ENCODE data around the gene HDLBP. TPM values are rescaled to one million over a fixed set of nuclear protein-coding genes. Genes with fewer than 3 reads are reported as not detected.

HDLBP gene
- total RNA-seq, 2 experiments from 2014 or later, result 170 to 176 TPM

DNA sequence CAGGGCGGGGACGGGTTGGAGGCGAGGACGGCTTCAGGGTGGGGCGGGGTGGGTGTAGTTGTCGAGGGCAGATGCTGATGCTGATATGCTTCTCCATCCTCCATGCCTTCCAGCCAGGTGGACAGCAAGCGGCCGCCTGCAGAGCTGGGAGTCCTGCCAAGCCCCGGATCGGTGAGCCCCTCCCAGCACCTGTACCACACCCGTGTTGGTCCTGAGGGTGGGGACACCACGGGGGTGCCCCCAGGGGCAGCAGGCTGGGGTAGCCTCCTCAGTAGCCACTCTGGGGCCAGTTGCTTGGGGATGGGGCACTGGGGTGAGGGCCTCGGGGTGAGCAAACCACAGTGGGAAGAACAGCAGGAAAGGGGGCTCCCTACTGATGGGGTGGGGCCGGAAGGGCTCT is 124.4 kb downstream of the HDLBP start:
- intact Hi-C loops (cut with micrococcal nuclease; ENCODE audit: unreplicated experiment), result no loop called here
- DNase-seq (ENCODE audit: low spot score), result no peak
- no peaks in the 10 kb centered on the region for H3K79me2 ChIP-seq (ENCODE audit: insufficient read depth, low read depth, low read length)
- ChIA-PET POLR2A (no interaction called here), CTCF (ENCODE audit: unreplicated experiment) (no interaction called here)
- no peak overlapping the region for H2AFZ ChIP-seq (ENCODE audit: low read length)
- no peaks in the 10 kb centered on the region for H3K9me2 ChIP-seq (ENCODE audit: insufficient read depth, low read length)
- H3K4me3 ChIP-seq (ENCODE audit: low read depth, low read length, poor library complexity, severe bottlenecking), result no peak overlapping the region
- BruUV-seq (replicated peaks), result no TSS peak
- H4K20me1 ChIP-seq (ENCODE audit: insufficient read depth, low read length), result no peaks in the 10 kb centered on the region
- H3K36me3 ChIP-seq (ENCODE audit: insufficient read depth, low read length), result no peaks in the 10 kb centered on the region
- H3K4me2 ChIP-seq (ENCODE audit: low read length), result no peak overlapping the region
- H3K9me3 ChIP-seq (ENCODE audit: low read length), result no peaks in the 10 kb centered on the region
- H3K4me1 ChIP-seq (ENCODE audit: insufficient read depth, low read length, poor library complexity, severe bottlenecking), result peaks cover 13% of the 10 kb centered on the region
- no peak overlapping the region for H3K27ac ChIP-seq (ENCODE audit: low read depth, low read length, poor library complexity, severe bottlenecking)
- TF ChIP-seq, protein P1, sequence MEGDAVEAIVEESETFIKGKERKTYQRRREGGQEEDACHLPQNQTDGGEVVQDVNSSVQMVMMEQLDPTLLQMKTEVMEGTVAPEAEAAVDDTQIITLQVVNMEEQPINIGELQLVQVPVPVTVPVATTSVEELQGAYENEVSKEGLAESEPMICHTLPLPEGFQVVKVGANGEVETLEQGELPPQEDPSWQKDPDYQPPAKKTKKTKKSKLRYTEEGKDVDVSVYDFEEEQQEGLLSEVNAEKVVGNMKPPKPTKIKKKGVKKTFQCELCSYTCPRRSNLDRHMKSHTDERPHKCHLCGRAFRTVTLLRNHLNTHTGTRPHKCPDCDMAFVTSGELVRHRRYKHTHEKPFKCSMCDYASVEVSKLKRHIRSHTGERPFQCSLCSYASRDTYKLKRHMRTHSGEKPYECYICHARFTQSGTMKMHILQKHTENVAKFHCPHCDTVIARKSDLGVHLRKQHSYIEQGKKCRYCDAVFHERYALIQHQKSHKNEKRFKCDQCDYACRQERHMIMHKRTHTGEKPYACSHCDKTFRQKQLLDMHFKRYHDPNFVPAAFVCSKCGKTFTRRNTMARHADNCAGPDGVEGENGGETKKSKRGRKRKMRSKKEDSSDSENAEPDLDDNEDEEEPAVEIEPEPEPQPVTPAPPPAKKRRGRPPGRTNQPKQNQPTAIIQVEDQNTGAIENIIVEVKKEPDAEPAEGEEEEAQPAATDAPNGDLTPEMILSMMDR (conservative IDR thresholded peaks at IDR 0.05; ENCODE audit: low read length), result no peak
- no peak for TF ChIP-seq EZH2phosphoT487 (IDR thresholded peaks at IDR 0.05; ENCODE audit: borderline replicate concordance, low read depth, low read length)

DNA sequence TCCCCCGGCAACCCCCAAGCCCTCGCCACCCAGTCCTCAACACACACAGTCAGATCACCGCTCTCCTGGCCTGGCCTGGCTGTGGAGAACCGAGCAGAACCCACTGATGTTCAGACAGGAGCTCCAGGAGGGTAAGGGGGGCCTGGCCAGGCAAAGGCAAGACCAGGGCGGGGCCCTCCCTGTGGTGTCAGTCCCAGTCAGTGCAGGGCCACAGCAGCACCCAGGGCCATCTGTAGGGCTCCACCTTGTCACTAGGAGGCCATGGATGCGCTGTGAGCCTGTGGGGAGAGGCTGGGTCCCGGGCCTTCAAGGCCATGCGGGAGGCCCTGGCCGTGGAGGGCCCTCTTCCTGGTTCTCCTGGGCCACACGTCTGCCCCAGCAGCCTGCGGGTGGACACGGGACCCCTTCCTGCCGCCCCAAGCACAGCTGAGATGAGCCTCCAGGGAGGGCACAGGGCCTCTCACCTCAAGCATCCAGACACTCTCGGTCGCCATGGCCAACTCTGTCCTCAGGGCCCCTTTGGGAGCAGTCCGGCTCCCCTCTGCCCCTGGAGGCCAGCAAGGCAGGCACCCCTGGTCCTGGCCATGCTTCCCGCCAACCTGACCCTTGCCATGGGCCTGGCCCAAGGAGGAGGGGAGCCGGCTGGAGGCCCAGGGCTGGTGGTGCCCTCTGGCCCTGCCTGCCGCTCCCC is 125.0 kb downstream of the HDLBP start:
- ChIA-PET POLR2A (no interaction called here), CTCF (ENCODE audit: unreplicated experiment) (no interaction called here)
- no TSS peak for BruUV-seq (replicated peaks)
- Histone ChIP-seq H3K36me3 (ENCODE audit: insufficient read depth, low read length) (no peaks in the 10 kb centered on the region), H3K4me2 (ENCODE audit: low read length) (no peak overlapping the region), H4K20me1 (ENCODE audit: insufficient read depth, low read length) (no peaks in the 10 kb centered on the region), H3K4me1 (ENCODE audit: insufficient read depth, low read length, poor library complexity, severe bottlenecking) (peaks cover 13% of the 10 kb centered on the region), H2AFZ (ENCODE audit: low read length) (no peak overlapping the region), H3K9me3 (ENCODE audit: low read length) (no peaks in the 10 kb centered on the region), H3K4me3 (ENCODE audit: low read depth, low read length, poor library complexity, severe bottlenecking) (no peak overlapping the region), H3K9me2 (ENCODE audit: insufficient read depth, low read length) (no peaks in the 10 kb centered on the region), H3K27ac (ENCODE audit: low read depth, low read length, poor library complexity, severe bottlenecking) (no peak overlapping the region), H3K79me2 (ENCODE audit: insufficient read depth, low read depth, low read length) (no peaks in the 10 kb centered on the region)
- intact Hi-C loops (cut with micrococcal nuclease; ENCODE audit: unreplicated experiment), result no loop called here
- no peak for DNase-seq (ENCODE audit: low spot score)
- TF ChIP-seq, protein P1 (conservative IDR thresholded peaks at IDR 0.05; ENCODE audit: low read length), result no peak
- no peak for TF ChIP-seq EZH2phosphoT487 (IDR thresholded peaks at IDR 0.05; ENCODE audit: borderline replicate concordance, low read depth, low read length)

DNA sequence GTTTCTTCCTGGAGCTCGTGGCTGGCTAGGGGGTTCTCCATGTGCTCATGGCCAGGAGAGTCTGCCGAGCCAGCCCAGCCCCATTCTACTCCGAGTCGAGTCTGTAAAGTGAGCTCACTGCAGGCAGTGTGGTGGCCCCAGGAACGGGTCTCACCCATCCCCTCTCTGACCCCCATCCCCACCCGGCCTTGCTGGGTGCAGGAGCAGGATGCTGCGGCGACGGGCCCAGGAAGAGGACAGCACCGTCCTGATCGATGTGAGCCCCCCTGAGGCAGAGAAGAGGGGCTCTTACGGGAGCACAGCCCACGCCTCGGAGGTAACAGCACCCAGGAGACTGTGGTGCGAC is 125.6 kb downstream of the HDLBP start:
- TF ChIP-seq, protein P1 (conservative IDR thresholded peaks at IDR 0.05; ENCODE audit: low read length), result no peak
- no peak for TF ChIP-seq EZH2phosphoT487 (IDR thresholded peaks at IDR 0.05; ENCODE audit: borderline replicate concordance, low read depth, low read length)
- intact Hi-C loops (cut with micrococcal nuclease; ENCODE audit: unreplicated experiment), result no loop called here
- Histone ChIP-seq H3K9me2 (ENCODE audit: insufficient read depth, low read length) (no peaks in the 10 kb centered on the region), H3K4me1 (ENCODE audit: insufficient read depth, low read length, poor library complexity, severe bottlenecking) (peaks cover 13% of the 10 kb centered on the region), H4K20me1 (ENCODE audit: insufficient read depth, low read length) (no peaks in the 10 kb centered on the region), H2AFZ (ENCODE audit: low read length) (no peak overlapping the region), H3K9me3 (ENCODE audit: low read length) (no peaks in the 10 kb centered on the region), H3K4me2 (ENCODE audit: low read length) (no peak overlapping the region), H3K36me3 (ENCODE audit: insufficient read depth, low read length) (no peaks in the 10 kb centered on the region), H3K27ac (ENCODE audit: low read depth, low read length, poor library complexity, severe bottlenecking) (no peak overlapping the region), H3K79me2 (ENCODE audit: insufficient read depth, low read depth, low read length) (no peaks in the 10 kb centered on the region), H3K4me3 (ENCODE audit: low read depth, low read length, poor library complexity, severe bottlenecking) (no peak overlapping the region)
- ChIA-PET CTCF (ENCODE audit: unreplicated experiment) (no interaction called here), POLR2A (interaction anchor here (0.5 kb wide), 1 partner anchor 10 kb away, joined by 3 read pairs; no protein-coding TSS in a partner anchor)
- DNase-seq (ENCODE audit: low spot score), result no peak
- no TSS peak for BruUV-seq (replicated peaks)
